ENCODE measurements around the gene PLPPR2. TPM values are rescaled to one million over a fixed set of nuclear protein-coding genes. Genes with fewer than 3 reads are reported as not detected.
"Not testable (repeated sequence)": the region's sequence is repeated elsewhere in the genome, so short reads cannot be mapped to it uniquely, and the experiment has no call there.

Gene PLPPR2
- total RNA-seq, 1 donor from 2014 or later: 51.9 TPM

DNA sequence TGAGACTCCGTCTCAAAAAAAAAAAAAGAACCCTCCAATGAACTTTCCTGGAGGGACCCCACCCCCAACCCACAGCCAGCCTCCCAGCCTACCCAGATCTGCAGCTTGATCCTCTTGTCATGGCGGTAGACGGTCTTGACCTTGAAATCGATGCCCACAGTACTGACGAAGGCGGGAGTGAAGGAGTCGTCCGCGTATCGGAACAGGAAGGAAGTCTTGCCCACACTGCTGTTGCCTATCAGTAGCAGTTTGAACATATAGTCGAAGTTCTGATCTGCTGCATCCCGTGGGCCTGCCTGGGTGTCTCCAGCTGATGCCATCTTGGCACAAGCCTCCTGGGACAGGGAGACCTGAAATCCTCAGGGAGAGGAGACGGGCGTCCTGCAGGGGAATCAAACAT lies 18.2 kb upstream of the PLPPR2 start:
- peaks cover 11% of the 10 kb centered on the region for H3K4me1 Mint-ChIP-seq (ENCODE audit: unreplicated experiment)
- no peak for DNase-seq (ENCODE audit: extremely low spot score, unreplicated experiment)

DNA sequence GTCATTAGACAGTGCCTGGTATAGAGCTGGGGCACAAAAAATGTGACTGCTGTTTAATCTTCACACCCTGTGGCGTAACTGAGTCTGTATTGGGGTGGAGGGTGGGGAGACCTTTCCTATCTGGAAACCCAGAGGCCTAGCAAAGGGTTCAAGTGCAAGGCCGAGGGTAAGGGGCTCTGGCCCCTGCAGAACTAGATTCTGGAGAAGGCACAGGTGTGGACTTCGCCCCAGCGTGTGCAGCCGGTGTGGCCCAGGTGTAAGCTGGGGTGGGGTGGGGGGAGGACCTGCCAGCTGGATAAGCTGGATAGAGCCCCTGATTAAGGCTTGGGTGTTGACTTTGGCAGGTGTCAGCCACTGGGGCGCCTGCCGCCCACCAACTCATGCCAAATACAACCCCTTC lies 17.1 kb upstream of the PLPPR2 start:
- H3K27me3 Mint-ChIP-seq (ENCODE audit: unreplicated experiment): no peaks in the 10 kb centered on the region
- no peak for DNase-seq (ENCODE audit: extremely low spot score, unreplicated experiment)
- H3K27ac Mint-ChIP-seq (ENCODE audit: unreplicated experiment): no peak overlapping the region
- H3K9me3 Mint-ChIP-seq (ENCODE audit: unreplicated experiment): no peaks in the 10 kb centered on the region
- peaks cover 12% of the 10 kb centered on the region for H3K4me1 Mint-ChIP-seq (ENCODE audit: unreplicated experiment)
- H3K4me3 Mint-ChIP-seq (ENCODE audit: unreplicated experiment): no peak overlapping the region
- peaks cover 4% of the 10 kb centered on the region for H3K36me3 Mint-ChIP-seq (ENCODE audit: unreplicated experiment)
- TF ChIP-seq, protein P1, sequence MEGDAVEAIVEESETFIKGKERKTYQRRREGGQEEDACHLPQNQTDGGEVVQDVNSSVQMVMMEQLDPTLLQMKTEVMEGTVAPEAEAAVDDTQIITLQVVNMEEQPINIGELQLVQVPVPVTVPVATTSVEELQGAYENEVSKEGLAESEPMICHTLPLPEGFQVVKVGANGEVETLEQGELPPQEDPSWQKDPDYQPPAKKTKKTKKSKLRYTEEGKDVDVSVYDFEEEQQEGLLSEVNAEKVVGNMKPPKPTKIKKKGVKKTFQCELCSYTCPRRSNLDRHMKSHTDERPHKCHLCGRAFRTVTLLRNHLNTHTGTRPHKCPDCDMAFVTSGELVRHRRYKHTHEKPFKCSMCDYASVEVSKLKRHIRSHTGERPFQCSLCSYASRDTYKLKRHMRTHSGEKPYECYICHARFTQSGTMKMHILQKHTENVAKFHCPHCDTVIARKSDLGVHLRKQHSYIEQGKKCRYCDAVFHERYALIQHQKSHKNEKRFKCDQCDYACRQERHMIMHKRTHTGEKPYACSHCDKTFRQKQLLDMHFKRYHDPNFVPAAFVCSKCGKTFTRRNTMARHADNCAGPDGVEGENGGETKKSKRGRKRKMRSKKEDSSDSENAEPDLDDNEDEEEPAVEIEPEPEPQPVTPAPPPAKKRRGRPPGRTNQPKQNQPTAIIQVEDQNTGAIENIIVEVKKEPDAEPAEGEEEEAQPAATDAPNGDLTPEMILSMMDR (IDR thresholded peaks at IDR 0.05): no peak

More for the DNA sequence above, 18.2 kb upstream of the PLPPR2 start:
- no peaks in the 10 kb centered on the region for H3K27me3 Mint-ChIP-seq (ENCODE audit: unreplicated experiment)
- TF ChIP-seq, protein P1 (IDR thresholded peaks at IDR 0.05): no peak
- H3K27ac Mint-ChIP-seq (ENCODE audit: unreplicated experiment): no peak overlapping the region
- H3K36me3 Mint-ChIP-seq (ENCODE audit: unreplicated experiment): peaks cover 4% of the 10 kb centered on the region
- H3K4me3 Mint-ChIP-seq (ENCODE audit: unreplicated experiment): no peak overlapping the region
- no peaks in the 10 kb centered on the region for H3K9me3 Mint-ChIP-seq (ENCODE audit: unreplicated experiment)

- no peak for DNase-seq (ENCODE audit: extremely low spot score, unreplicated experiment)
- H3K4me1 Mint-ChIP-seq (ENCODE audit: unreplicated experiment): peaks cover 17% of the 10 kb centered on the region
- H3K36me3 Mint-ChIP-seq (ENCODE audit: unreplicated experiment): peaks cover 4% of the 10 kb centered on the region
- TF ChIP-seq, protein P1 (IDR thresholded peaks at IDR 0.05): no peak
- no peaks in the 10 kb centered on the region for H3K9me3 Mint-ChIP-seq (ENCODE audit: unreplicated experiment)
- no peaks in the 10 kb centered on the region for H3K27me3 Mint-ChIP-seq (ENCODE audit: unreplicated experiment)
- peak overlapping the region; percentile 34 for H3K27ac Mint-ChIP-seq (ENCODE audit: unreplicated experiment)
- H3K4me3 Mint-ChIP-seq (ENCODE audit: unreplicated experiment): peak overlapping the region; percentile 63
Measured at GRCh38 chr19:11338569-11339253, 16.5 kb upstream of the PLPPR2 start.

- Mint-ChIP-seq H3K4me1 (ENCODE audit: unreplicated experiment) (peaks cover 23% of the 10 kb centered on the region), H3K27ac (ENCODE audit: unreplicated experiment) (peak within 1 kb of the TSS; percentile 34), H3K9me3 (ENCODE audit: unreplicated experiment) (no peaks in the 10 kb centered on the region), H3K27me3 (ENCODE audit: unreplicated experiment) (no peaks in the 10 kb centered on the region), H3K36me3 (ENCODE audit: unreplicated experiment) (peaks cover 4% of the 10 kb centered on the region), H3K4me3 (ENCODE audit: unreplicated experiment) (peak within 1 kb of the TSS; percentile 63)
- TF ChIP-seq, protein P1 (IDR thresholded peaks at IDR 0.05): no peak
- DNase-seq (ENCODE audit: extremely low spot score, unreplicated experiment): peak; percentile 91
Measured at GRCh38 chr19:11339254-11340098, 15.8 kb upstream of the PLPPR2 start, which contains the start of gene RAB3D. Gene RAB3D (minus strand): TSS chr19:11339657. CDS start chr19:11337399, 2,258 bp downstream.

DNA sequence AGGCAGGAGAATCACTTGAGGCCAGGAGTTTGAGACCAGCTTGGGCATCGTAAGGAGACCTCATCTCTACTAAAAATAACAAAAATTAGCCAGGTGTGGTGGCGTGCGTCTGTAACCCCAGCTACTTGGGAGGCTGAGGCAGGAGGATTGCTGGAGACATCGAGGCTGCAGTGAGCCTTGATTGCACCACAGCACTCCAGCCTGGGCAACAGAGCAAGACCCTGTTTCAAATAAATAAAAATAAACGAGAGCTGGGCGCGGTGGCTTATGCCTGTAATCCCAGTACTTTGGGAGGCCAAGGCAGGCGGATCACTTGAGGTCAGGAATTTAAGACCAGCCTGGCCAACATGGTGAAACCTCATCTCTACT lies 15.1 kb upstream of the PLPPR2 start:
- not testable (repeated sequence) for H3K36me3 Mint-ChIP-seq (ENCODE audit: unreplicated experiment); H3K27ac Mint-ChIP-seq (ENCODE audit: unreplicated experiment); H3K9me3 Mint-ChIP-seq (ENCODE audit: unreplicated experiment); DNase-seq (ENCODE audit: extremely low spot score, unreplicated experiment); H3K27me3 Mint-ChIP-seq (ENCODE audit: unreplicated experiment)
- Mint-ChIP-seq H3K4me1 (ENCODE audit: unreplicated experiment) (peaks cover 29% of the 10 kb centered on the region), H3K4me3 (ENCODE audit: unreplicated experiment) (peak overlapping the region; percentile 40)

Measured in osteocyte (in vitro differentiated cells).